ENCODE data around the gene GLI2.

- TF ChIP-seq CTCF (IDR thresholded peaks at IDR 0.05) (no peak), POLR2A (IDR thresholded peaks at IDR 0.05) (no peak)
Measured at GRCh38 chr2:120712180-120712681, 23.4 kb upstream of the GLI2 start.
